ENCODE measurements around the gene FBXL14.

FBXL14 gene

GRCh38 chr12:1630827-1631591 lies 36.6 kb upstream of the FBXL14 start:
- no peak for TF ChIP-seq CTCF (IDR thresholded peaks at IDR 0.05; ENCODE audit: low read length, missing control alignments)
- no peak overlapping the region for H3K4me3 ChIP-seq (replicated peaks; ENCODE audit: low read depth, low read length)
- no peak for DNase-seq (ENCODE audit: low read depth)

- H3K4me3 ChIP-seq (replicated peaks; ENCODE audit: low read depth, low read length): peak overlapping the region; percentile 43
- no peak for DNase-seq (ENCODE audit: low read depth)
- no peak for TF ChIP-seq CTCF (IDR thresholded peaks at IDR 0.05; ENCODE audit: low read length, missing control alignments)
These were observed 35.9 kb upstream of the FBXL14 start for GRCh38 chr12:1630133-1630826.

GRCh38 chr12:1629338-1630132 lies 35.2 kb upstream of the FBXL14 start:
- no peak for DNase-seq (ENCODE audit: low read depth)
- H3K4me3 ChIP-seq (replicated peaks; ENCODE audit: low read depth, low read length): peak overlapping the region; percentile 43
- TF ChIP-seq CTCF (IDR thresholded peaks at IDR 0.05; ENCODE audit: low read length, missing control alignments): no peak

GRCh38 chr12:1628666-1629337 lies 34.4 kb upstream of the FBXL14 start, which contains the start of gene WNT5B:
Gene WNT5B (plus strand): TSS chr12:1629231. CDS start chr12:1631355, 2,124 bp downstream.
- TF ChIP-seq CTCF (IDR thresholded peaks at IDR 0.05; ENCODE audit: low read length, missing control alignments): no peak
- peak within 1 kb of the TSS; percentile 43 for H3K4me3 ChIP-seq (replicated peaks; ENCODE audit: low read depth, low read length)
- no peak for DNase-seq (ENCODE audit: low read depth)

- no peak overlapping the region for H3K4me3 ChIP-seq (replicated peaks; ENCODE audit: low read depth, low read length)
- no peak for TF ChIP-seq CTCF (IDR thresholded peaks at IDR 0.05; ENCODE audit: low read length, missing control alignments)
- DNase-seq (ENCODE audit: low read depth): no peak
These were observed 28.0 kb upstream of the FBXL14 start for GRCh38 chr12:1622406-1622805.

- no peak for DNase-seq (ENCODE audit: low read depth)
- H3K4me3 ChIP-seq (replicated peaks; ENCODE audit: low read depth, low read length): no peak overlapping the region
- no peak for TF ChIP-seq CTCF (IDR thresholded peaks at IDR 0.05; ENCODE audit: low read length, missing control alignments)
These were observed 25.7 kb upstream of the FBXL14 start for GRCh38 chr12:1620092-1620491.

All from fibroblast of pulmonary artery (primary cell).